ENCODE results near the gene RDH13.

- TF ChIP-seq CTCF (IDR thresholded peaks at IDR 0.05; ENCODE audit: low read depth, low read length, poor library complexity, severe bottlenecking) (no peak), EZH2phosphoT487 (IDR thresholded peaks at IDR 0.05; ENCODE audit: borderline replicate concordance, low read length) (no peak)
These were observed 25.1 kb upstream of the RDH13 start for GRCh38 chr19:55088021-55088451.
